Measurements from ENCODE around the gene STIMATE.
A peak's percentile ranks its signal among the peaks of the same experiment; 100 is the strongest.

STIMATE gene
- total RNA-seq: 0.89 to 9.7 (median 2.2) reads per million in 18 experiments

GRCh38 chr3:52897130-52898122, at the start of gene STIMATE:
STIMATE (minus strand) TSS chr3:52897548; CDS start chr3:52897450, 98 bp downstream.
- peak; percentile 84 to 87 for DNase-seq

DNA sequence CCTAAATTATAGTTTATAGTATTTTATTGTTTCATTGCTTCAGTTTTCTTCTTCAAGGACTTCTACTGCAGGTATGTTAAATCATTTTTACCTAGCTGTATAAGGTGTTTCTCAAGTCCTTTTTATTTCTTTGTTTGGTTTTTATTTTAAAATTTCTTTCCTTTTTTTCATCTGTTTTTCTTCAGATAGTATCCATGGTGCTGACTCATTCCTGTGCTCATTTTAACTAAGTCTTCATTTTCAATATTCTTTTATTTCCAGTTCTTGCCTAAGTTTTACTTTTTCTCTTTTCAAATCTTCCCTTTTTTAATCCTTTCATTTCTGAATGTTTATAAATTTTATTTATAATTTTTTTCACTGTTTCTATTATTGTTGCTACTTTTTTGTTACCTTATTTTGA, 42.3 kb upstream of the STIMATE start:
- no peak for DNase-seq

DNA sequence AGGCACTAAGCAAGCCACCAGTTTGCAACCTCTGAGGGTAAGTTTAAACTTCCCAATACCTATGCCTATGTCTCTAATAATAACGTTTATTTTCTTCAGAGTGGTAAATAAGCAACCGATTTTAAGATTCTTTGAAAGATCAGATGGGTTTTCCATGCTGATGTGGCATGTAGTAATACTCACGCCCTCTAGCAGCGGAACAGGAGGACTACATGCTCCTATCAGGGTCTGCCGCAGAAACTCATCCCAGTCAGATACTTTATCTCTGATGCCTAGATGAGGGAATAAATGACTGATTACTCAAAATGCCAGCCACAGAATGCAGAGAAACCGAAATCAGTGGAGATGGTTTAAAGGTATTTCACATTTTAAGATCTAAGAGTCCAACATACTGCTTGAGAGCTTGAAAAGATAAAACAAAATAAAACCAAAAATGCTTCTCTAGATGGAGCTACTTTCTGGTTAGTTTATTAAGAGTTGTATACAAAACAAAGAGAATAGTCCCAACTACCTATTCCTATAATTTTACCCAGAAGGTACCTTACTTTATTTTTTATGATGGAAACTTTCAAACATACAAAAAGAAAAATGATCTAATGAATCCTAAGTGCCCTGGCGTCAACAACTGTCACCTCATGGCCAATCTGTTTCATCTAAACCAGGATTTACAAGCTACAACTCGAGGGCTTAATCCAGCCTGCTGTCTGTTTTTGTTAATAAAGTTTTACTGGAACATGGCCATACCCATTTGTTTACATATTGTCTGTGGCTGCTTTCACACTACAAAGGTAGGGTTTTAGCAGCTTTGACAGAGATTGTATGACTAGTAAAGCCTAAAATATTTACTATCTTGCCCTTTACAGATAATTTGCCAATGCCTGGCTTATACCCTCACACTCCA, 37.5 kb upstream of the STIMATE start:
- peak; percentile 47 to 49 for DNase-seq

GRCh38 chr3:52931889-52932288, 34.5 kb upstream of the STIMATE start:
- DNase-seq: no peak

DNA sequence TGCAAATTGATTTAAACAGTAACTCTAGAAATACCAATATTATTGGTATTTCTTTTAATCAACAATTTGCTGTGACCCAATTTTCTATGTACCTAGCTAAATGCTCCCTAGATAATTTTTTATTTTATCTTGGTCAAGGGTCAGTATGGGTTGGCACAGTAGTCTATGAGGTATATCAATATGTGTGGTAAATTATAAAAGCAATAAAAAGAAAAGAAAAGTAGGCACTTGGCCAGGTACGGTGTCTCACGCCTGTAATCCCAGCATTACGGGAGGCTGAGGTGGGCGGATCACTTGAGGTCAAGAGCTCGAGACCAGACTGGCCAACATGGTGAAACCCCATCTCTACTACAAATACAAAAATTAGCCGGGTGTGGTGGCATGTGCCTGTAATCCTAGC, 34.0 kb upstream of the STIMATE start:
- no peak for DNase-seq

GRCh38 chr3:52930748-52931147, 33.4 kb upstream of the STIMATE start:
- no peak for DNase-seq

GRCh38 chr3:52926554-52926953, 29.2 kb upstream of the STIMATE start:
- DNase-seq: no peak

- DNase-seq: peak; percentile 9 to 47
Measured at GRCh38 chr3:52925405-52926313, 28.3 kb upstream of the STIMATE start.

- peak; percentile 33 to 82 for DNase-seq
Measured at GRCh38 chr3:52923963-52924362, 26.6 kb upstream of the STIMATE start.

GRCh38 chr3:52920841-52921240, 23.5 kb upstream of the STIMATE start:
- peak; percentile 32 to 72 for DNase-seq

DNA sequence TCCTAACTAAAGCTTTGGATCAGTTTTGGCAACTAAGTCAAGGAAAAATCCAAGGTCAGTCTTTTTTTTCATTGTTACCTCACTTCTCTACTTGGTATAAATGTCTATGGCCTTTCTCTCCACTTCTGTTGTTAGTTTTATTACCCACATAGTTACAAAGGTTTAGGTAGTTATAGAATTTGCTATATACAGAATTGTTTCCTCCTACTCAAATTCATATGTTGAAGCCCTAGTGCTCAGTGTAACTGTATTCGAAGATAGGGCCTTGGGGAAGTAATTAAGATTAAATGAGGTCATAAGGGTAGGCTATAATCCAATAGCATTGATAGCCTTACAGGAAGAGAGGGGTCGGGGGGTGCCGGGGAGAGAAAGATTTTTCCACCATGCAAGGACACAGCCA, 19.7 kb upstream of the STIMATE start:
- no peak for DNase-seq

- DNase-seq: peak; percentile 45 to 73
Measured at GRCh38 chr3:52915294-52915693, 17.9 kb upstream of the STIMATE start.

GRCh38 chr3:52912885-52913731, 15.8 kb upstream of the STIMATE start:
- no peak for DNase-seq

- DNase-seq: no peak
Measured at GRCh38 chr3:52910823-52911222, 13.5 kb upstream of the STIMATE start.

DNA sequence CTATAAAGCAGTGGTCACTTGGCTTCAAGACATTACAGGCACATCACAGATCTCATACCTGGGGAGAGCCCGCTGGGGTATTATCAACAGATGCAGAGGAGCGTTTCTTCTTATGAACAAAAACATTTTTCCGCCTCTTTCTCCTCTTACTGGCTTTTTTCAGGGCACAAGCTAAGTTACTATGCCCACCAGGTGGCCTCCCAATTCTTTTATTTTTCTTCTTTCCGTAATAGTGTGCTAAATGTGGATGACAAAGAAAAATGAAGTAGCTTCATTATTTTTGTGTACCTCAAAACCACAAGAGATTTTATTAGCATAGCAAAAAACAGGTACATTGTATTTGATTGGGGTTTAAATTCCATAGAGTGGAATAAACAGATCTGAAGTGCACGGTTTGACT, 10.1 kb upstream of the STIMATE start:
- no peak for DNase-seq

DNA sequence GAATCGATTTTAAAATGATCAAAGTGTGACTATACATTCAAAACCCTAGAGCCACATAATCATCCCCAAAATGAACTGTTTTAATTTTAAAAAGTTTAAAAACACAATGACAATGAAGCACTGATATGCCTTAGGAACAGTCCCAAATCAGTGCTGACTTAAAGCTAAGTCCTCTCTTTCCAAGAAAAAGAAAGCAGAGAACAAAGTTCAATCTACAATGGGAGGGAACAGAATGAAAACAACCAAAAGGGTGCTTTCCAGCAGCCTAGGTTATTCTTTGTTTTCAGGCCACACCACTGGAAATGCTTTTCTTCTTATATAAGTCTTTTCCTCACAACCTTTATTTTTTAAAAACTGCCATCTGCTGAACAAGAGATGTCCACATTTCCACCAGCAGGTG, 7.2 kb upstream of the STIMATE start:
- no peak for DNase-seq

GRCh38 chr3:52904000-52904399, 6.7 kb upstream of the STIMATE start:
- DNase-seq: no peak

GRCh38 chr3:52896613-52897012, 735 bp downstream of the STIMATE start:
- no peak for DNase-seq

DNA sequence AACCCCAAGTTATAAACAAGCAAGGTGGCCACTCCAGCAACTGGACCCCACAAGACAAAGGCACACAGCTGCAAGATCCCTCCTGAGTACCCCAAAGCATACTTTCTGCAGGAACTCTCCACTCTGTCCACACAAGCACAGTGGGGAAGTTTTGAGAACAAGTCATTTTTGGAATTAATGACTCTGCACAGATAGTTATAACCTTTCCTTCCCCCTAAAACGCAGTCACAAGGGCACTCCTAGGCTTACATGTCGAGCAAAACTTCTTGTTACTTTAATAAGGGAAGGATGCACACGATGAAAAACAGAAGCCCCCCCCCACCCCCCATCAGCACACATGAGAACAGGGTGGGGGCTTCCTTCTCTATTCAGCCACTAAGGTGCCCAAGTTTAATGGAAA, 1.2 kb downstream of the STIMATE start:
- DNase-seq: peak in 1 of 2 donors; percentile 11

DNA sequence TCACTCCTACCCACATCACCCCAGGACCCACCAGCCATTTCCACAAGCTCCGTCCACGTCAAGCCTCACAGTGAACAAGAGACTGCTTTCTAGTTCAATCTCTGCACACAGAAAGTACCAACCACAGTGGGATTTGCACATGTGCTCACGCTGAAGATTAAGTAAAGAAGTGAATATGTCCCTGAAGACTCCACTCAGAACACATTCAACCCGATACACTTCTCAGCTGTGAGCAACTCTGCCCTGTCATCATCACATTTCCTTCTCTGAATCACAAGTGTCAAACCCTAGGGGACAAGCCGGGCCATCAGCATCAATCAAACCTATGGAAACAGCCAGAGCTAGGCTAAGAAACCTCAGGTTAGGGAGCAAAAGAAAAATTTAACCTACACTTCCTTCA, 1.9 kb downstream of the STIMATE start:
- DNase-seq: peak in 1 of 2 donors; percentile 31

- DNase-seq: no peak
Measured at GRCh38 chr3:52894756-52895155, 2.6 kb downstream of the STIMATE start.

All from inflammatory macrophage (primary cell).